HG03354 (cell line): ENCODE data around the gene TXNIP.

Experiments used
- ATAC-seq: cut with Tn5 transposase; IDR thresholded peaks from one replicate; pipeline ENCODE4 v1.9.1; 2021; ENCODE audit warnings: mild to moderate bottlenecking; ENCODE audit not compliant: unreplicated experiment, poor library complexity, severe bottlenecking

TXNIP gene

DNA sequence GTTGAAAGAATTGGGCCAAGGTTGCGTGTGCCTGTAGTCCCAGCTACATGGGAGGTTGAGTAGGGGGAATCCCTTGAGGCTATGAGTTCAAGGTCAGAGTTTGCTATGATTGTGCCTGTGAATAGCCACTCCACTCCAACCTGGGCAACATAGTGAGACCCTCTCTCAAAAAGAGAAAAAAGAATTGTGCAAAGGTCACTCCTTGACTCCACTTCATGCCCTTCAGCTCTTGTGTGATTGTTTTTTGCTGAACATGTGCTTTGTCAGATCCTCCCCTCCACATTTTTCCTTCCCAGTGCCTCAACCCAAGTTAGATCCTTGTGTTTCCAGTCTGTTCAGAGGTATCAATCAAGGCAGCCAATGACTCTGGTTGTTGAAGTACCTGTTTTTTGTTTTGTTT, 8.5 kb downstream of the TXNIP start:
- no peak for ATAC-seq

DNA sequence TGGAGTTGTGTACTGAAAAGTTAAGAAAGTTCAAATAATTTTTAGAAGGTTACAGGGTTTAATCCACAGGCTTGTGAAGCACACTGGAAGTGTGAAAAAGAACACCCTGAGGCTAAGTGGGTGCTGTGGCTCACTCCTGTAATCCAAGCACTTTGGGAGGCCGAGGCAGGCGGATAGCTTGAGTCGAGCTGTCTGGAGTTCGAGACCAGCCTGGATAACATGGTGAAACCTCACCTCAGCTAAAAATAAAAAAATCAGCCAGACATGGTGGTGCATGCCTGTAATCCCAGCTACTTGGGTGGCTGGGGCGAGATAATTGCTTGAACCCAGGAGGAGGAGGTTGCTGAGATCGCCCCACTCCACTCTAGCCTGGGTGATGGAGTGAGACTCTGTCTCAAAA, 9.8 kb downstream of the TXNIP start:
- ATAC-seq = no peak

DNA sequence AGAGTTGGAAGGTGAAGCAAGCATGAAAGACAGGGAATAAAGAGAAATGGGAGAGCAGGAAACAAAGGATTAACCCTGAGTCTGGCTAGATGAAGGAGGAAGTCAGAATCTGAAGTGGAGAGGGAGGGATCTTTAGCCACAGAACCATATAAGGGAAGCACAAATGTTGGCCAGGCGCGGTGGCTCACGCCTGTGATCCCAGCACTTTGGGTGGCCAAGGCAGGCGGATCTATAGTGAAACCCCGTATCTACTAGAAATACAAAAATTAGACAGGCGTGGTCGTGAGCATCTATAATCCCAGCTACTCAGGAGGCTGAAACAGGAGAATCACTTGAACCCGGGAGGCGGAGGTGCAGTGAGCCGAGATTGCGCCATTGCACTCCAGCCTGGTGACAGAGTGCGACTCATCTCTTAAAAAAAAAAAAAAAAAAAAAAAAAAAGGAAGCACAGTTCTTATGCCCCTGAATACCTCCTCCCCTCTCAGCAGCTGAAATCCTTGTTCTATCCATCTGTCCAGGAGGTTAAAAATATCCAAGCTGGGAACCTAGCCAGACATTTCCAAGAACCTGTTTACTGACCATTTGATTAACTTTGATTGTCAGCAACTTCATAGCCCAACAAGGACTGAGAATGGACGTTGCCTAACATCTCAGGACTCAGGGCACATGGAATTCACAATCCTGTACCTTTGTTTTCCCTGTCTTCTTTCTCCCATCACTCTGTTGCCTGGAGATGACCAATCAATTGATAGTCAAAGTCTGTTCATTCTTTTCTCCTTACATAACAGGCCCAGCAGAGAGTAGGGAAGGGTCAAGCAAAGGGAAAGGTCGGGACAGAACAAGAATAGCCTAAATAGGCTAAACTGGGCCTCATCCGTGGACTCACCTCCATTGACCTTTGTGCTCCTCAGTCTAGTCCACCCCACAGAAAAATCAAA, 10.6 kb downstream of the TXNIP start:
- ATAC-seq = no peak

DNA sequence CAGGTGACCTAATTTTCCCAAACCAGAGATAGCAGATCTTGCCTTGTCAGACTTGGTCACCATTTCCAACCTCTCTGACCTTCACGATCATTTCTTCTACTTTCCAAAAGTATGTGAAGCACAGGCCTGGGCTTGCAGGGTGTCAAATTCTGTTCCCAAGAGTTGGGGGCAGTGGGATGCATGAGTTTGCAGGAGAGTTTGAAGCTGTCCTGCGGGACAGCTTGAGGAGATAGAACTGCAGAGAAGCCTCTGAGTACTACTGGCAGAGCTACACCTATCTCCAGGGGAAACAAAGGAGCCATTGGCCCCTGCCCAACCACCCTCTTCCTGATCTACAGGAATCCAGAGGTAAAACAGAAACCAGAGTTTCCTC, 11.3 kb downstream of the TXNIP start:
- no peak for ATAC-seq

DNA sequence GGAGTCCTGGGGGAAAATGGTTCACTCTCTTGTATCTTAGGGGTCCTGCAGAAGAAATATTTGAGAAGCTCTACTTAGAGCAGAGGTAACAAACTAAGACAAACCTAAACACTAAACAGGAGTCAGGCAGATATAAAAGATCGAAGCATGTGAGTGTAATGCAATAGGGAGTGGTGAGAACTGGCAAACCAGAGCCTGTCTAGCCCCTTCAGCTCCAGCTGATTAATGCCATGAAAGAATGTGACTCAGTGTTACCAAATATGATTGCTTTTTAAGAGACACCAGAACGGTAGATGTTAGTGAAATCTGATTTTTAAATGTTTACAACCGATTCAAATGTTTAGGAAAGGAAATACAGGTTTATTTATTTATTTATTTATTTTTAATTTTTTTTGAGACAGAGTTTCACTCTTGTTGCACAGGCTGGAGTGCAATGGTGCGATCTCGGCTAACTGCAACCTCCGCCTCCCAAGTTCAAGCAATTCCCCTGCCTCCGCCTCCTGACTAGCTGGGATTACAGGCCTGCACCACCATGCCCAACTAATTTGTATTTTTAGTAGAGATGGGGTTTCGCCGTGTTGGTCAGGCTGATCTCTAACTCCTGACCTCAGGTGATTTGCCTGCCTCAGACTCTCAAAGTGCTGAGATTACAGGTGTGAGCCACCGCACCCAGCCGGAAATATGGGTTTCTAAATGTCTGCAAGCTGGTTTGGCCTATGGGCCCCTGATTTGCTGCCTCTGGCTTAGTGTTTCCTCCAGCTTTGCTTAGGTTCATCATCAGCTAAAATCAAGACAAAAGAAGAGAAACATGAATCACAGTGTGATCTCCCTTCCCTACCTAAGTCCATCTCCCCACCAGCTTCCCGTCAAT, 12.2 kb downstream of the TXNIP start:
- ATAC-seq = no peak

DNA sequence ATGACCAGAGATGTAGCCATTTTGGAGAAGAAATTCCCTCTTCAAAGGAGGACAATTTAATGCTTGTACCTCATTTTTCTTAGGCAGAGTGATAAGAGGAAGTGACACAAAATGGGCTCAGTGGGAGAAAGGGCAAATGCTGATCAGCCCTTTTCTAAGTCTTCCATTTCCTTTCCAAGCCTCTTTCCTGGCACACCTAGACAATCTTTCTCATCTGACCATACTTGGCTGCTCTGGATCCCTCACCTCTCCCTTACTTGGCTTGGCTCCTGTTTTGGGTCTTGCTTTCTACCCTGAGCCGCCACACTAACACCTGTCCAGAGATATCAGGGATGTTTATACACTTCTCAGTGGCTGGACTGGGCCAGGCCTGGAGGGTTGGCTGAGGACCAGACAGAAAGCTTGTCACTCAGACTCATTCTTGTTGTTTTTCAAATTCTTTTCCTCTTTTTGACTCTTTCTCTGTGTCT, 13.1 kb downstream of the TXNIP start:
- no peak for ATAC-seq

DNA sequence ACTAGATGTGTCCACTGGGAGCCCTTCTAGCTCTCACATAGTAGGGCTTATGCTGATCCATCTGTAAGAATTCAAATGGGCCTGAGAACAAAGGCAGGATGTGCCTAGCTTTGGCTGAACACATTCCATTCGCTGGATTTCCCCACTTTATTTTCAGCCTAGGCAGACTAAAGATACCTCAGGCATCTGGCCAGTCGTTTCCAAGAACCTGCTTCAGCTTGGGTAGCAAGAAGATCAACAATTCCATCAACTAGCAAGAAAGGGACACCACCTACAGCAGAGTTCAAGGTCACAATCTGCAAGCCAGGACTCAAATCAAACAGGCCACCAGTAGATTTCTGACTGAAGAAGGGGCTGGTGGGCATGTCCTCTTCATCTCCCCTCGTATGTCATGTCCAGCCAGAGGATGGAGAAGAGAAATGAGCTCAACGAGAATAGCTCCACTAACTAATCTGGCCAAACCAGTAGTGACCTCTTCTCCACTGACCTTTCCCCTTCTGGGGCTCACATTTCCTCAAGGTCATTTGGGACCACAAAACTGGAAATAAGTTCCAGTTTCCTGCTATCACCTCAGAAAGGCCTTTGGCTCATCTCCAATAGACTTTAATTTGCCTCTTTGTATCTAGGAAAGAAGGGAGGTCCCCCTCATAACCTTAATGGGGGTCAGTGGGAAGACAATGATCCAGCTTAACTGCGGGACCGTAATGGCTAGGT, 14.2 kb downstream of the TXNIP start:
- ATAC-seq = no peak

DNA sequence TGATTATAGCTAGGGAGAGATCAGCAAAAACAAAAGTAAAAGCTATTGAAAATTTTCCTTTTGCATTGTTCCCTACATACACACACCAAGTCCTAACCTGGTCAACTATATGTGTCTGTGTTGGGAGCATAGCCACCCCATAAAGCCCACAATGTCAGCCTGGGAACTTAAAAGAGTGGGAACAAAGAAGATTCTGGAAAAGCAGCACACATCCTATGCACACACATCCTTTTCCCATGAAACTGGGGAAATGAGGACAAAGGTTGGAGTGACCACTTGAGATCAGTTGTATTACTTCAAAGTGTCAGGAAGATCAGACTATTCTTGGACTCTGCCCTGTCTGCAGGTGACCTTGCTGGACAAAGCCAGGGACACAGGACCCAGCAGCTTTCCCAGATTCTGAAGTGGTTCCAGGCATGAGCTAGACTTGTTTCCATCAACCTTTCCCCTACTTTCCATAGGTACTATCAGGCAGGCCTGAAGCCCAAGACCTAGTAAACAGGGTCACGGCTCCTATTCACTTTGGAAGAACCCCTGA, 15.9 kb downstream of the TXNIP start:
- ATAC-seq = no peak

DNA sequence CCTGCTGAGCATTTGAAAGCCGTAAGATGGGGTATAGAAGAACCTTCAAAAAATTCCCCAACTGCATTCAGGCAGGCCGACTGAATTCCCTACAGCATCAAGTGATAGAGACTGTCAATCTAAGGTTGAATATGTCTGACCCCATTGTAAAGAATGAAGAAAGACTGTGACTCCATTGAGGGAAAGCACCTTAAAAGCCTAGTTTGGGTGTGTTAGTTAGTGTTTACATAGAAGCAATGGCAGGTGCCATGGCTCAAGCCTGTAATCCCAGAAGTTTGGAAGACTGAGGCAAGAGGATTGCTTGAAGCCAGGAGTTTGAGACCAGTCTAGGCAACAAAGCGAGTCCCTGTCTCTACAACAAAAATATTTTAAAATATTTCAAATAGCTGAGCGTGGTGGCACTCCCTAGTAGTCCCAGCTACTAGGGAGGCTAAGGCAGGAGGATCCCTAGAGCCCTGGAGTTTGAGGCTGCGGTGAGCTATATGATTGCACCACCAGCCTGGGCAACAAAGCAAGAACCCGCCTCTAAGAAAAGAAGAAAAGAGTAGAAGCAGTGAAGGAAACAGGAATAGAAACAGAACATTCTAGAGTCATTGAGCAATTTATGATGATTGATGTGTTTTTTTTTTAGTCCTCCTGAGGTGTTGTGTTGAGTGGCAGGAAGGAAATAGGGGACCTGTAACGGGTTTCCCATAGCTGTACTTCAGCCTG, 16.5 kb downstream of the TXNIP start:
- ATAC-seq = no peak

DNA sequence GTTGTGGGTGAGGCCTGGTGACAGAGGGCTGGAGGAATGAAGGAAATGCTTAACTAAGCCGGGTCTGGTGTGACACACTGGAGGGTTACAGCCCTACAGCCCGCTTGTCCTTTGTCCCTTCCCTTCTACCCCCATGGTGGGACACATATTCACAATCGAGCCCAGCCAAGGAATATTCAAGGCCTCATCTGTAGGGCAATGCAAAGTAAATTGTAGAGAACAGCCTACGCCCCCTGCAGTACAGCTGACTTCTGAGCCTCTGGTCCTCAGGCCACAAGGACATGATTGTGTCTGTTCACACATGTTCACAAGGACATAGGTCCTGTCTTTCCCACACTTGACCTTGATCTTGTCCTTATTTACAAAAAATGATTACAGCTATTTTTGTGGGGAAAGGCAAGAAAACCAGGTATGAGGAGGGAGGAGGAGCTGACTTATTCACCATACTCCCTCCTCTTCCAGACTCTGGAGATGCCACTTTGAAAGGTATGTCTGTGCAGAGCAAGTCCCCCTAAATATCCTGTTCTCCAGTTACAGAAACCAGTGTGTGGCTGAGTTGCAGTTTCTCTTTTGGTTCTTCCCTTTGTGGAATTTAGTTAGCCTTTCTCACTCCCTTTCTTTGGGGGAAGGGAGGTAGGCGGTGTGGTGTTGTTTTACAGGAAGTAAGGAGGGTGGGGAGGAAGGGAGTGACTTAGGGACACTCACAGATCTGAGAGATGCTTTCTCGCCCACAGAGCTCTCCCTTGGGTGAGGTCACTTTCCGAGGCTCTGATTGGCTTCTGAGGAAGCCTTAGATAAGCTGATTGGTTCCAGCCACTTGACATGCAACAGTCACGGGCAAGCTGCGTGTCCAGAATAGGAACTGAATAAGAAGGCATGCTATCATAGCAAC, 17.3 kb downstream of the TXNIP start:
- peak; percentile 92 for ATAC-seq

DNA sequence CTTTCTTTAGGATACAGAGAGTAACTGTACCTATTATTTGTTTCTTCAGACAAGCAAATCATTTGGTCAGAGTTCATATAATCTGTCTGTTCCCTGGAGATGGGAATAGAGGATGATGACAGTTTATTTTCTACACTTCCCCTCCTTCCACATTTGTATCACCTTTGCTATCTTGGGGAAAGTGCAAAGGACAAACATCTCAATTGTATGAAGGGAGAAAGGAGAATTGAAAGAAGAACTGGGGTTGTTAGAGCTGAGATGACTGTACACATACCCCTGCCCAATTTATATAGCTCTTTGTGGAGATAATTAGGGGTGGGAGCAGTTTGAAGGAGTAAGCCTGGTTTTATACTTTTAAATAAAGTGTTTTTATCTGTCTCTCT, 17.9 kb downstream of the TXNIP start:
- no peak for ATAC-seq

DNA sequence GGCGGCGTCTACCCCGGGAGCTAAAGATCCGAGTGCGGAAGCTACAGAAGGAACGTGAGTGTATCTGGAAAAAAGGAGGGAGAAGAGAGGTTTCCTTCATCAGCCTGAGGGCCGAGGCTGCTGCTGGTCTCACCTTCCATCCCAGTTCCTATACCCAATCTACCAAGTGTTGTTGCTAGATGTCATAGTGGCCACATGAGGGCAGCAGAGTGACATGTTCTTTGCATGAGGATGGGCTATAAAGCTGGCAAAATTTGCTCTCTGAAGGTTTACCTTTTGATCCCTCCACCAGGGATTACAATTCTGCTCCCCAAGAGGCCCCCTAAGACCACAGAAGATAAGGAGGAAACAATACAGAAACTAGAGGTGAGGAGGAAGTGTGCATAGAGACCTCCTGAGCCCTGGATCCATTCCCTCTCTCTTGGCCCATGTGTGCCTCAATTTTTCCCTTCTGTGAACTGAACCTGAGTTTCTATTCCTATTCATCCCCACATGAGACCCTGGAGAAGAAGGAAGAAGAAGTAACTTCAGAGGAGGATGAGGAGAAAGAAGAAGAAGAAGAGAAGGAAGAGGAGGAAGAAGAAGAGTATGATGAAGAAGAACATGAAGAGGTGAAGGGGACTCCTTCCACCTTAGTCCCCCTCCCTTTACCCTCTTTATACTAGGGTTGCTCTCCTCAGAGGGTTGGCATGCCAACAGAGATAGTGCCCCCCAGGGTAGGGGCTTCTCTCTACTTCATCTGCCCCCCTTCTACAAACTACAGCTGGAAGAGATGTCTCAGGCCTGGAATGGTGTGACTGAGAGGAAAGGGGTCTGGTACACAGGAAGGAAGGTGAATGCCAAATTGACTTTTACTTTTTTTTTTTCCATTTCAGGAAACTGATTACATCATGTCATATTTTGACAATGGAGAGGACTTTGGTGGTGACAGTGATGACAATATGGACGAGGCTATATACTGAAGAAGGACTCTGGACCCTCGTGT, 18.6 kb downstream of the TXNIP start:
- ATAC-seq = peak; percentile 32

DNA sequence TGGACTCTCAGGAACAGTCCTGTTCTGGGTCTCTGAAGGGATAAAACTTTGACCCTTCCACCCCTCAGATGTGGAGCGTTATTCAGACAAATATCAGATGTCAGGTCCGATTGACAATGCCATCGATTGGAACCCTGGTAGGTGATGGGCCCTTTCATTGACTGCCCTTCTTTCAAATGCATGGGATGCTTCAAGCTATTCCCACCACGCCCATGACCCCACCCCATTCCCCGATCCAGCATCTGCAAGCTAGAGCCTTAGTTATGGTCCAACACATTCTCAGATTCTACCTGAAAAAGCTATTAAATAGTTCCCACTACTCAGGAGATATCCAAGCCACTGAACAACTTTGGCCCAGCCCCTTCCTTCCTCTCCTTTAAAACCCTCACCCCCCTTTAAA, 19.4 kb downstream of the TXNIP start:
- no peak for ATAC-seq

DNA sequence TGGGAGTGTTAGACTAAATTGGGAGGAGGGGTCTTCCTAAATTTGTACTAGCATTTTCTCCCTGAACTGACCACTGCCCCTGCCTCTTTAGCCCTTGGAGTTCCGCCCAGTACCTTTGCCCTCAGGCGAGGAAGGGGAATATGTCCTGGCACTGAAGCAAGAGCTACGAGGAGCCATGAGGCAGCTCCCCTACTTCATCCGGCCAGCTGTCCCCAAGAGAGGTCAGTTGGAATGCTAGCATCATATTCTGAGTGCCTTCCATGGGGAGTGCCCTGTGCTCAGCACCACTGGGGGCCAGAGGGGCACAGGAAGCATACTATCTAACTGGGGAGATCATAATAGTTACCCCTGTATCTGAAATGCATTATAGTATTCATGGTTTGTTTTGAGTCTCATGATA, 21.2 kb downstream of the TXNIP start:
- no peak for ATAC-seq

DNA sequence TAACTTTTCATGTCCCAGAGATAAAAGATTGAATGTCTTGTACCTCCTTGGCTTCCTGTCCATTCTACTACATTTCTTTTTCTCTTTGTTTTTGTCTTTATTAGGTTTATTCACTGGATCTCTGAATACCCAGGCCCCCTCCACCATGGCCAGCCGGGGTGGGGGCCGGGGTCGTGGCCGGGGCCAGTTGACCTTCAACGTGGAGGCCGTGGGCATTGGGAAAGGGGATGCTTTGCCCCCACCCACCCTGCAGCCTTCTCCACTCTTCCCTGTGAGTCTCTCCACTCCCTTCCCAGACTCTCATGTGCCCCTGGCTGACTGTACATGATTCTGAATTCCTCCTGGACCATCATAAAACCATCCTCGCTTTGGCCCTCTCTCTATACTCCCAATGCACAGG, 21.7 kb downstream of the TXNIP start:
- no peak for ATAC-seq

DNA sequence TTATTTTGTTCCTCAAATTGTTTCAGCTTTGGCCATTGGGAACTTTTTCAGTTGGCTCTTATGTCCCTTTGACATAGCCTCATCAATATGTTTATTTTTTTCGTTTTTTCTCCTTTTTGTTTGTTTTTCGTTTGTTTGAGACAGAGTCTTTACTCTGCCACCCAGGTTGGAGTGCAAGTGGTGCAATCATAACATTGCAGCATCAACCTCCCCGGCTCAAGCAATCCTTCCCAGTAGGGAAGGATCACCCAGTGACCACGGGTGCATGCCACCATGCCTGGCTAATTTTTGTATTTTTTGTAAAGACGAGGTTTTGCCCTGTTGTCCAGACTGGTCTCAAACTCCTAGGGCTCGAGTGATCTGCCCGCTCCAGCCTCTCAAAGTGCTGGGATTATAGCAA, 23.8 kb downstream of the TXNIP start:
- ATAC-seq = no peak

DNA sequence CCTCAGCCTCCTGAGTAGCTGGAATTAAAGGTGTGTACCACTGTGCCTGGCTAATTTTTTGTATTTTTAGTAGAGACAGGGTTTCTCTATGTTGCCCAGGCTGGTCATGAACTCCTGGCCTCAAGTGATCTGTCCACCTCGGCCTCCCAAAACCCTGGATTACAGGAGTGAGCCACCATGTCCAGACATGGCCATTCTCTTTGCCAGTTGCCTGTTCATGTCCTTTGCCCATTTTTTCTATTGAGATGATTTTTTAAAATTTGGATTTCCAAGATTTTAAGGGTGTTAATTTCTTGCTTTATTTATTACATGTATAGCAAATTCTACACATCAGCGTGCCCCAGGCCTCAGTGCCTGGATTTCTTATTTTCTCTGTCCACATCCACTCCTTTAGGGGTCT, 29.1 kb downstream of the TXNIP start:
- ATAC-seq = no peak
